GM19468 (cell line): ENCODE measurements around the gene KCTD17.
"Not testable (repeated sequence)": the region's sequence is repeated elsewhere in the genome, so short reads cannot be mapped to it uniquely, and the experiment has no call there.

Experiments used
- ATAC-seq: cut with Tn5 transposase; IDR thresholded peaks from one replicate; pipeline ENCODE4 v1.9.1; 2021; ENCODE audit warnings: mild to moderate bottlenecking, moderate library complexity, moderate number of reproducible peaks; ENCODE audit not compliant: unreplicated experiment; ENCODE audit errors: extremely low read depth

KCTD17 gene

DNA sequence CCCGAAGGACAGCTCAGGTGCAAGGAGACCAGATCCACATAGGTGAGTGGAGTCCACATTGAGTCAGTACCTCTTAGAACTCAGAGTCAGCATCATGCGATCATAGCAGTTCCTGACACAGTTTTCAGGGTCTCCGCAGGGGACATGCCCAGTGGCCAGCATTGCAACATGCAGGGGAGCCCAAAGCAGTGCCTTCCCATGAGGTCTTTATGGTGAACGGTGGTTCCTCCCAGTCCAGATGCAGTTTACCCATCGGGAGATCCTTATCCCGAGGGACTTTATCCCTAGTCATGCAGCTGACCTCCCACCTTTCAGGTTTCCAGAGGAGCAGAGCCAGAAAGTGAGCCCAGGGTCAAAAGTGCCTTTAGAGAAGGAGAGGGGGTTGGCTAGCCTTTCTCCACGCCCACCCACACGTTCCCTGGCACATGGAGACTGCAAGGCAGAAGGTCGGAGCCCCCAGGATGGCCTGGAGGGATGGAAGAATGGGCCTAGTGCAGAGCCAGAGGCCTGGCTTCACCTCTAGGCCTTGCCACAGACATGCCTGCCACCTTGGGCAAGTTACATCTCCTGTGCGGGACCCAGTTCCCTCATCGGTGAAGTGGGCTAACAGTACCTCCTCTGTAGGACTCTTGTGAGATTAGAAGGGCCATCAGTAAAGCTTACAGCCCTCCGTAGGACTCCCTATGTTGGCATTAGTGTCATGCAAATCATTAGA, 6.4 kb downstream of the KCTD17 start:
- ATAC-seq: no peak

DNA sequence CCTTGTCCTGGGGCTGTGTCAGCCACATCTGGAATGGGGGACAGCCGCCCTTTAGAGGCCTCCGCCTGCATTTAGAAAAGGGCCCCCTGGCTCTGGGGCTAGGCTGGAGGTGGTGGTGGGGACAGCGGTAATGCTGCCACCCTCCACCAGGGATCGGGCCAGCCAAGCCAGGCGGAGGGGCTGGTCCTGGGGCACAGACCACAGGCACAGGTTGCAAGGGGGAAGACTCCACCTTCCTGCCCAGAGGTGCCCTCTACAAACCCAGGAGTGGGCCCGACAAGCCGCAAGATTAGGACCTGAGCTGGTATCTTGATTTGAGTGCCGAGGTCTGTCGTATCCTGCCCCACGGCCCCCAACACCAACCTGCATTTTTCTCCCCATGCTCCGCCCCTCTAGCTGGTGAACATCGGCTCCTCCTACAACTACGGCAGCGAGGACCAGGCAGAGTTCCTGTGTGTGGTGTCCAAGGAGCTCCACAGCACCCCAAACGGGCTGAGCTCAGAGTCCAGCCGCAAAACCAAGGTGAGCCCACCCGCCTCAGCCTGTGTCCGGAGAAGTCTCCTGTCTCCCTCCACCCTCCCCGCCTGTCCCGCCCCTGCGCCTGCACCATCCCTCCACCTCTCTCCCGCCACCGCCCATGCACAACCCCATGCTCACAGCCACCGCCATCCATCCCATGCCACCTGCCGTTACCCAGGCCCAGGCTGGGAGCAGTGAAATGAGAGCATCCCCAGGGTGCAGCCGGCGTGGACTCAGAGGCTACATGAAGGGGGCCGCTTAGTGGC, 7.6 kb downstream of the KCTD17 start:
- no peak for ATAC-seq

DNA sequence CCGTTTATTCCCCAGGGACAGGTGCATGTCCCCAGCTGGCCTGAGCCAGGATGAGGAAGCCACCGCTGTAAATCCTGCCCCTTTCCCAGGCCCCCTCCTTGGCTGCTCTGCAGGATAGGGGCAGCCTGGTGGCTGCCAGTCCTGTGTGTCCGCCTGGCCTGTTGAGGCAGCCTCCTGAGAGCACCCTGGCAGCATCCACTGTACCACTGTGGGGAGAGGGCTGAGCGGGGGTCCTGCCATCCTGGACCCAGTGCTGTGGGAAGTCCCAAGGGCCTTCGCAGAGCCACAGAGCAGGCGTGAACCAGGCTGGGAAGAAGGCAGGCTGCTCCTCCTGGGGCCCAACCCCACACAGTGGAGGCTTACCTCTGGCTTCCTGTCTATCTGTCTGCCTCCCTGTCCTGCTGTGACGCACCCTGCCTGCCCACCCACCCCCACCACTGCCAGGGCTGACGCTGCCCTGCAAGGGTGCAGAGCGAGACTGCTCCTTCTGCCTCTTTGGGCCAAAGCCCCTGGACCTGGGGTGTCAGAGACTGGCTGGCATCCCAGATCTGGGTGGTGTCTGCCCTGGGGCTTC, 8.4 kb downstream of the KCTD17 start:
- ATAC-seq: no peak

DNA sequence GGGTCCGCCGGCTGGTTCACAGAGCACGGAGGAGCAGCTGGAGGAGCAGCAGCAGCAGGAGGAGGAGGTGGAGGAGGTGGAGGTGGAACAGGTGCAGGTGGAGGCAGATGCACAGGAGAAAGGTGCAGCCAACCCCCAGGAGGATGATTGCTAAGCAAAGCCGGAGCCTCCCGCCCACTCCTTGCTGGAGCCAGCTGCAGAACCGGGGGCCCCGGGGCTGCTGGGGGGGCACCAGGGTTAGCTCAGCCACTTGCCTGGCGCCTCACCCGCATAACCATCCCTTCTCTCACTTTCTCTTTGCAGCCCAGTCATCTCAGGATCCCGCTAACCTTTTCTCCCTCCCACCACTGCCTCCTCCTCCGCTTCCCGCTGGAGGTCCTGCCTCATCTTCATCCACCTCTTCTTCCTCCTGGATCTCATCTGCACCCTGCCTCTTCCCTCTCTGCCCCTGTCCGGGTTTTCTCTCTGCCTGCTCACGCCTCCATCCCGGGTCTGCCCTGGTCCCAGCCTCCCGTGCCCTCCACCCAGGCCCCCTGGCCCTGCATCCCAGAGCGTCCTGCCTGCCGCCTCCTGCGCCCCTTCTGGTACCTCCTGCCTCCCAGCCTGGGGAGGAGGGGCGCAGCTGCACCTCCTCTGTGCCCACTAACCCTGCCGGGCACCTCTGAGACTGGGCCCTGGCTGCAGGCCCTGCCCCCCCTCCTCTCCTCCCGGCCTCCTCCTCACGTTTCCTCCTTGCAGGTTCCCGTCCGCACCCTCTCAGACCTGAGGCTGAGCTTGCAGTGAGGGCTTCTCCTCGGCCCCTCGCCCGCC, 9.5 kb downstream of the KCTD17 start:
- no peak for ATAC-seq

DNA sequence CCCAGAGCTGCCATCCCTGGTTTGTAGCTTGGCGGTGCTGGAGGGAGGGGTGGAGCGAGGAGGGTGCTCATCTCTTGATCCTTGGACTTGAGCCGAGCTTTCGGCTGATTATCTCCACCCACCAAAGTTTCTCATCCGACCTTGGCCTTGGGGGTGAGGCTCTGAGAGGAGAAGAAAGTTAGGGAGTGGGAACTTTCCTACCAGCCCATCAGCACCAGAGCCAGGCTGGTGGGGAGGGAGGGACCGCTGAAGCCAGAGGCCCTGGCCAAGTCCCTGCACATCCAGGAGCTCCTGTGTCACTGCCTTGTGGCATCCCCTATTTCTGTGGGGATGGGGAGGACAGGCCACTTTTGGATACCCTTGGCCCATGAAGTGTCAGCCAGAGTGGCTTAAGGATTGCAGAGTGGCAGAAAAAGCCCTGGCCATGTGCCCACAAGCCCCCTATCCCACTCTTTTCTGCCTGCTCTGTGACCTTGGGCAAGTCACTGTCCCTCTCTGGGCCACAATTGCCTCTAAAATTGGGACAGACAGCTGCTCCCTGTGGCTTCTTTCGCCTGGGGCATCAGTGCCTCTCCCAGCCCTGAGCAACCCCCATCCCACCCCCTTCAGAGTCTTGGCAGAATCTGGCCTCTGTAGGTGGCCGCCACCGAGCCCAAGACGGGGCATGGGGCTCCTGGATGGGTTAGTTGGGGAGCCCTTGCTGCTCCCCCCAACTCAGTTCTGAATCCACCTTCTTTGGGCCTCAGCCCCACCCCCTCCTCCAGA, 10.3 kb downstream of the KCTD17 start:
- no peak for ATAC-seq

DNA sequence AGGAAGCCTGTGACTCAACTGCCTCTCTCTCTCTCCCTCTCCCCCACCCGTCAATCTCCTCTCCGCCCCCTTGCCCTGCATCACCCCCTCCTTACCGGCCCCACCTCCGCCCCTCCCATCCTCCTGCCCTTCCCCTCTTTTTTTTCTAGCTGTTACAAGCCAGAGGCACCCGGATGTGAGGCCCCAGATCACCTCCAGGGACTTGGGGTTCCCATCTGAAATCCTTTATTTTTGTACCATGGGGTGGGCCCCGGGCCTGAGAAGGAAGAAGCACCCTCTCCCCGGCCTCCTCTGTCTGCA, 10.8 kb downstream of the KCTD17 start:
- ATAC-seq: no peak

DNA sequence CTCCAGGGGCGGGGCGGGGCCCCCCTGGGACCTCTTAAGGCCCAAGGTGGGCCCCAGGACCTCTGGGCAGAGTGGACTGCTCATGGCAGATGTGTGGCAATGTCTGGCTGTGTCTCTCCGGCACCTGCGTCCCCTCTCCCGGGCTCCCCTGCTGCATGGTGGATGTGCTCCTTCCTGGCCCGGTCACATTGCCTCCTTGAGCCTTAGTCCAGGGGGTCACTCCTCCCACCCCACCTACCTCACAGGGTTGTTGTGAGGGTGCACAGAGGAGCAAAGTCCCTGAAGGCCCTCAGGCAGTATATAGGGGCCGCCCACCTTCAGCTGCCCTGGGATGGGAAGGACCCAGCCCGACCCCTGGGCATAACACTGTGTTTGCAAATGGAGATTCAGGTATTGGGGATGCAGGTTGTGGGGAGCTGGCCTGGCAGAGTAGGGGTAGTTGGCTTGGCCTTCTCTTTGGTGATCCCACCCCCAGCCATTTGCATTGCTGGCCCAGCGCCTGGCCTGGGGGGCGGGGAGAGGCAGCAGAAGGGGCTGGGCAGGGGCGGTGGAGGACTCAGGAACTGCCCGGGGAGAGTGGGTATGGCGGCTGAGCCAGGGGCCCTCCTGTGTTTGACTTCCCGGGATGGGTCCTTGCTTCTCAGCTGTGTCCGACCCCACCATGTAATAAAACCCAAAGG, 11.3 kb downstream of the KCTD17 start:
- no peak for ATAC-seq

DNA sequence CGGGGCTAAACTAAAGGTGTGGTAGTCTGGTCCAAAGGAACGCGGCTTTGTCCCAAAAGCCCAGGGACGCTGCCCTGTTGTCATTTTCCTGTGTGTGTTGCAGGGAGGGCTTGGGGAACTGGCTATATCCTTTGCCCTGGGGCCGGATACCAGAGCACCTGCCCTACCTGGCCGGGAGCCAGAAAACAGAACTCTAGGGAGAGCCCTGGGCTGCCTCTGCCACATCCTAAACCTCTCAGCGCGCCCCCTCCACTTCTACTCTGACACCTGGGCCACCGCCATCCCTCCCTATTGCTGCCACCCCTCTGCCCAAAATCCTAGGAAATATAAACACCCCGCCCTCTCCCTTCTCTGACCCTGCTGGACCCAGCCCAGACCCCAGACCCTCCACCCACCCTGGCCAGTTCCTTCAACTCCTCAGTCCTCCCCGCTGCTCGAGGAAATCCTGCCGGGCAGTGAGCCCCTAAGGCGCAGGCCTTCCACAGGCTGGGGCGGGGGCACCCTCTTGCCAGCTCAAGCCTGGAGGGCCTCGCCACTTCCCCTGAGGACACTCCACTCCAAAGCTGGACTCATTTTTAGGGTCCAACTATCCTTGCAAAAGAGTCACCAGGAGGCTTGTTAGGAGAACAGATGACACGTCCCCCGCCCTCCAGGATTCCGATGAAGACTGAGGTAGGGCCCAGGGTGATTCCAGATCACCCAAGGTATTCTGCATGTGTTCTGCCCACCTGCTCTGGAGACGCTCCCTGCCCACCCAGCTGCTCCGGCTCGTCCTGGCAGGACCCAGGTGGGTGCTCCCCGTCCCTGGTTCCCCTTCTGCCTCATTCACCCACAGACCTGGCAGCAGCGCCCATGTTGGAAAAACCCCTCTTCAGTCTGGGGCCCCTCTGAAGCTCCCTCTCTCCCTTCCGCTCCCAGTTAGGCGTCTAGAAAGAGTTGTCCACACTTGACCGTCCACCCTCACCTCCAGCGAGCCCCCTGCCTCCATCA, 12.2 kb downstream of the KCTD17 start:
- no peak for ATAC-seq

DNA sequence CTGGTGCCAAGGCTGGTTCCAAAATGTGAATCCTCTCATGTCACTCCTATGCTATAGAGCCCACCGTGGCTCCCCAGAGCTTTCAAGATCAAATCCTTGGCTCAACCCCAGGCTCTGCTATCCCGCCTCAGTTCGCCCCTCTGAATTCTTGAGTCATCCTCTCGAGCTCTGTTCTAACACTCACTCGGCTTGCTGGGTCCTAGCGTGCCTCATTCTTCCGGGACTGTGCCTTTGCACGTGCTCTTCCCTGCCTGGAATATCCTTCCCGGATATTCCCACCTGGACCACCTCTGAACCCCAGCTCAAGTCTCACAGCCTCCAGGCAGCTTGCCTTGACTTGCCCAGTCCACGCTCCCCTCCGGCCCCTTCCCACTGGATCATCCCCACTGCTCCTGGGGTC, 13.0 kb downstream of the KCTD17 start:
- no peak for ATAC-seq

DNA sequence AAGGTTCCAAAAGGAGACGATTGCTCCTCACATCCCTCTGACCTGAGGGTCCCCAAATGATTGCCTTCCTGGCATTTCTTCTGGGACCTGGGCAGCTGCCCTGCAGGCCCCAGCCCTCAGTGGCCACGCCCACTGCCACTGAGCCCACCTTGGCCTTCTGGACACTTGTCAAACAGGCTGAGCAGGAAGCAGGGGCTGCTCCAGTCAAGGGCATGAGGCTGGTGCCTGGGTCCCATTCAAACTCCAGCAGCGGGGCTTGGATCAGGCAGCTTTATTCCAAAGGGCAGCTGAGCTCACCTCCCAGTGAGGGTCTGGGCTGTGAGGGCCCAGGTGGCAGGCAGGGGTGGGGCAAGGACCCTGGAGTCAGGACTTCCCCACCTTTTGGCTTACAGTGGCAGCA, 13.6 kb downstream of the KCTD17 start:
- ATAC-seq: no peak

DNA sequence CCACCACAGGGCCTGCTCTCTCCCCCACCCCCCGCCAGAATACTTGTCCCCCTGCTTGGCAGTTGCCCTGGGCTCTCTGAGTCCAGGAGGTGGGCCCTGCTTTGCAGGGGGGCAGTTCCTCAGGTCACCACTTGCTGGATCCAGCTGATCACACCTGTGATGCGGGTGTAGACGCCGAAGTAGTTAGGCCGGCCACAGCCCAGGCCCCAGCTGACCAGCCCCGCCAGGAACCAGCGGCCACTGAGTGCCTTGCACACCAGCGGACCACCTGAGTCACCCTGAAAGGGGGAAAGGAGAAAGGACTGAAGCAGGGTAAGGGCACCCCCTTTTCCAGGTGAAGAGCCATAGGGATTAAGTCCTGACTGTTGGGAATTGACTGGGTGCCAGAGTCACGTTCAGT, 14.4 kb downstream of the KCTD17 start:
- no peak for ATAC-seq

DNA sequence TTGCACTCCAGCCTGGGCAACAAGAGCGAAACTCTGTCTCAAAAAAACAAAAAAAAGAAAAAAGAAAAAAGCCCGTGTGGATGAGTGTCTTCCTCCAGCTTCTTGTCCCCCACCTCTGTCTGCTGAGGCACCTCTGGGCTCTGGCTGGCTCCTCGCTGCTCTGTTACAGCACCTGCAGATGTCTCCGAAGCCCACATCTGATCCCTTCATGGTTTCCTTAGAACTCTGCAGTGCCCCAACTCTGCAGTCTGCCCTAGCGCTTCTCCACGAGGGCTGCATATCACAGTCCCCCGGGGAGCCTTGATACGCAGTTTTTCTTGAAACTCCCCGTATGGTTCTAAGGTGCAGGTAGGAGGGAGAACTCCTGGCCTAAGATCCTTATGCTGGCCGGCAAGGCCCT, 15.9 kb downstream of the KCTD17 start:
- no peak for ATAC-seq

DNA sequence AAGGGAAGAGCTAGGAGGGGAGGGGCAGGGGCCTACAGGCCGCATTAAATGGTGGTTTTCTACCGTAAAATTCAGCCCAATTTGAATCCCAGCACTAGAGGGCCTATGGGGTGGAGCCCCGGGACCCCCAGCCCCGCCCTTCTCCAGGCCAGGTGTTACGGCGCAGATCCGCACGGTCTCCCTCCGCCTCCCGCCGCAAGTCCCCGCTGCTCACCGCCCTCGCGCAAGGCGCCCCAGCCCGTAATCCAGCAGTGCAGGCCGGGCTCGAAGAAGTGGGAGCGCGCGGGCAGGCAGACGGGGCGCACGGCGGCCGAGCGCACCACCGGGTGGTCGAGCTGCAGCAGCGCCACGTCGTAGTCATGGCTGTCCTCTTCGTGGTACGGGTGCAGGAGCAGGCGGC, 17.3 kb downstream of the KCTD17 start:
- no peak for ATAC-seq

DNA sequence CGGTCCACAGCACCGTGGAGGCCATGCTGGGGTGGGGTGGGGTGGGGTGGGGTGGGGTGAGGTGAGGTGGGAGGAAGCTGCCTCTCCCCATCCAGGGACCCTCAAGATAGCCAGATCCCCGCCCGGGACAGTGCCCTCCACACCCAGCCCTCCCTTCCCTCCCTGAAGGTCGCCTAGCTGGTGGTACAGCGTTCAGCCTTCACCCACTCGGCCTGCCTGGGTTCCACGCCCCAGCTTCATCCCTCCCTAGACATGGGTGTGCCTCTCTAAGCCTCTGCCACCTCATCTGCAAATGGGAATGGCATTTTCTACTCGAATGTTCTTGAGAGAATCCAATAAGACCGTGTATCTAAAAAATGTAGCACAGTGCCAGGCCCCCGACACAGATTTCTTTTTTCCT, 17.8 kb downstream of the KCTD17 start:
- no peak for ATAC-seq

DNA sequence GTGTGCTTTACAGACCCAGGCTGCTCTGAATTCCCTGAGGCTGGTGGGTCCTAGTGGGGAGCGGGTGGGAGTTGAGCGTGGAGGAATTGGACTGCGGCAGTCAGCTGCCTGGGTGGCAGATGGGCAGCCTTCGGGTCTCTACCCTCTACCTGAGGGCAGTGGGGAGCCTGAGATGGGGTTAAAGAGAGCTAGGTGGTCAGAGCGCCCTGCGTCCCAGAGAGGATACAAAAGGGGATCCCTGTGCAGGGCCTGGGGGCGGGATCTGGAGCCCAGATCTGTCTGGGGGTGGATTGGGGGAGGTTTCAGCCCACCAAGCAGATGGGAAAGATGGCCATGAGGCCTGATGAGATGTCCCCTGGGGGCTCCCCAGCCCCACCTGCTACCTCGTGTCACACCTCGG, 18.2 kb downstream of the KCTD17 start:
- no peak for ATAC-seq

DNA sequence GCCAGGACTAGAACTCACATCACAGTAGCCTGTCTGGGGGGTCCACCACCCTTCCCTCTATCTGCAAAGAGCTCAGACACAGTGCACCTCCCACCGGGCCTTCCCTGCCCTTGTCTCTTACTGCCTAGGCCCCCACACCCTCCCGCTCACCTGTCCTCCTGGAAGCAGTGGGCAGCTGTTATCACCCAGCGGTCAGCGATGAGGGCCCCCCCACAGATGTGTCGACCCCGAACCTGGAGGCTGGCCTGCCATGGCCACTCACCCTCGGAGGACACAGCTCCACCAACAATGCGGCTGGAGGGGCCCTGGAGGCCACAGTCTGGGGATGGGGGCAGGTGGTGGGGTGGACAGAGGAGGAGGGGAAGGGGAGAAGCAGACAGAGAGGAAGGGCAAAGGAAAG, 18.8 kb downstream of the KCTD17 start:
- no peak for ATAC-seq

DNA sequence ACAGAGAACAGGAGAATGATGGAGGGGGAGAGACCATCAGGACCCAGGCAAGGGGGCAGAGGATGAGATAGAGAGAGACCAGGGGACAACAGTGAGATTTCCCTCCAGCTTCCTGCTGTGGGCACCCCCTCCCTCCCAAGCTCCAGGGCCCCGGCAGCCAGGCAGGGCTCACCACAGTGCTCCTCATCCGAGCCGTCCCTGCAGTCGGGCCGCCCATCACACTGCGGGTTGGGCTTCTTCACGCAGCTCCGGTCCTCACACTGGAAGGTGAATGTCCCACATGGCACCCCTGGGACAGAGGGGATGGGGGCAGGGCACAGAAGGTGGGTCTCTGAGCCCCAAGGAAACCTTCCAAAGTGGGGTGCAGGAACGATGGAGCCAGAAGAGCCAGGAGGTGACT, 19.2 kb downstream of the KCTD17 start:
- ATAC-seq: no peak

DNA sequence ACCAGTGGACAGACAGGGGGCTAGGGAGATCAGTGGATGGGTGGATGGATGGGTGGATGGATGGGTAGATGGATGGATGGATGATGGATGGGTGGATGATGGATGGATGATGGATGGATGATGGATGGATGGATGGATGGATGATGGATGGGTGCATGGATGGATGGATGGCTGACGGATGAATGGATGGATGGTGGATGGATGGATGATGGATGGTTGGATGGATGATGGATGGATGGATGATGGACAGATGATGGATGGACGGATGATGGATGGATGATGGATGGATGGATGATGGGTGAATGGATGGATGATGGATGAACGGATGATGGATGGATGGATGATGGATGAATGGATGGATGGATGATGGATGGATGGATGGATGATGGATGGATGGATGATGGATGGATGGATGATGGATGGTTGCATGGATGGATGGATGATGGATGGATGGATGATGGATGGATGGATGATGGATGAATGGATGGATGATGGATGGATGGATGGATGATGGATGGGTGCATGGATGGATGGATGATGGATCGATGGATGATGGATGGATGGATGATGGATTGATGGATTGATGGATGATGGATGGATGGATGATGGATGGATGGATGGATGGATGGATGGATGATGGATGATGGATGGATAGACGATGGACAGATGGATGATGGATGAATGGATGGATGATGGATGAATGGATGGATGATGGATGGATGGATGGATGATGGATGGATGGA, 20.5 kb downstream of the KCTD17 start:
- not testable (repeated sequence) for ATAC-seq
